DOHH2 (cell line): ENCODE measurements around the gene TNRC6C.

Experiments used
- EZH2phosphoT487 ChIP-seq: fragments of 200-600 bp; sonication (generic); IDR thresholded peaks from 2 replicates; pipeline ENCODE4 v1.6.1; 2017; ENCODE audit warnings: borderline replicate concordance, mild to moderate bottlenecking, antibody characterized with exemption, low read length, moderate library complexity, mixed read lengths
- TF ChIP-seq, protein P1 (sequence below): fragments of 200-600 bp; sonication (generic); IDR thresholded peaks from one replicate; pipeline ENCODE4 v1.5.1; 2014; ENCODE audit warnings: antibody characterized with exemption, mild to moderate bottlenecking, low read depth, low read length; ENCODE audit not compliant: poor library complexity, severe bottlenecking

DNA sequence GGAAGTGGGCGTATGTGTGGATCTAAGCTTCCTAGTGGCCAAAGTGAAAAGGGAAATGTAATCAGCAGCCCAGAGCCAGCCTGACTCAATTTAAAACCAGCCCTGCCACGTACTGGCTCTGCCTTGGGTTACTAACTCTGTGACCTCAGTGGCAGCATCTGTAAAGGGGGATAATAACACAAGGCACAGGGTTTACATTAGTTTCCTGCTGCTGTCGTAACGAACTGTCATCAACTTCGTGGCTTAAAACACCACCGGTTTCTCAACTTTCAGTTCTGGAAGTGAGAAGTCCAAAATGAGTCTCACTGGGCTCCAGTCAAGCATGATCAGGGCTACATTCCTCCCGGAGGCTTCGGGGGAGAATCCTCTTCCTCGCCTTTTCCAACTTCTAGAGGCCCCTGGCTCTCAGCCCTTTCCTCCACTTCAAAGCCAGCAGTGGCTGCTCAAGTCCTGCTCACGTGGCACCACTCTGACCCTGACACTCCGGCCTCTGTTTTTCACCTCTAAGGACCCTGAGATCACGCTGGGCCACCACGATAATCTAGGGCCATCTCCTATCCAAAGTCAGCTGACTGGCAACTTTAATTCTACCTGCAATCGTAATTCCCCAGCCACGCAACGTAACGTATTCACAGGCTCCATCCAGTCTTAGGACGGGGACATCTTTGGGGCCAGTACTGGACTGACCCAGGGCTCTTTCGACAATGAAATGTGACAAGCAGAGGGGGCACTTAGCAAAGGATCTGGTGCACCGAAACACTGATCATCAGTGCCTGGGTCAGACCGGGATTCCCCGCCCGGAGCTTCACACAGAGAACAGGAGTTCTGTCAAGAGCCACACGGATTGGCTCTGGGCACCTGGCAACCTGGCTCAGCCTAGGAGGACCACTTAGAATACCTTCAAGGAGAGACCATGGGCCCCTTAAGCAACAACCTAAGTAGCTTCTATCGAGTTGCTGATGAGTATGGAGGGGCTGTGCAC is 155.6 kb downstream of the TNRC6C start:
- TF ChIP-seq, protein P1, sequence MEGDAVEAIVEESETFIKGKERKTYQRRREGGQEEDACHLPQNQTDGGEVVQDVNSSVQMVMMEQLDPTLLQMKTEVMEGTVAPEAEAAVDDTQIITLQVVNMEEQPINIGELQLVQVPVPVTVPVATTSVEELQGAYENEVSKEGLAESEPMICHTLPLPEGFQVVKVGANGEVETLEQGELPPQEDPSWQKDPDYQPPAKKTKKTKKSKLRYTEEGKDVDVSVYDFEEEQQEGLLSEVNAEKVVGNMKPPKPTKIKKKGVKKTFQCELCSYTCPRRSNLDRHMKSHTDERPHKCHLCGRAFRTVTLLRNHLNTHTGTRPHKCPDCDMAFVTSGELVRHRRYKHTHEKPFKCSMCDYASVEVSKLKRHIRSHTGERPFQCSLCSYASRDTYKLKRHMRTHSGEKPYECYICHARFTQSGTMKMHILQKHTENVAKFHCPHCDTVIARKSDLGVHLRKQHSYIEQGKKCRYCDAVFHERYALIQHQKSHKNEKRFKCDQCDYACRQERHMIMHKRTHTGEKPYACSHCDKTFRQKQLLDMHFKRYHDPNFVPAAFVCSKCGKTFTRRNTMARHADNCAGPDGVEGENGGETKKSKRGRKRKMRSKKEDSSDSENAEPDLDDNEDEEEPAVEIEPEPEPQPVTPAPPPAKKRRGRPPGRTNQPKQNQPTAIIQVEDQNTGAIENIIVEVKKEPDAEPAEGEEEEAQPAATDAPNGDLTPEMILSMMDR, result no peak
- no peak for TF ChIP-seq EZH2phosphoT487
